ENCODE results near the gene ARHGEF11.

The ARHGEF11 gene

DNA sequence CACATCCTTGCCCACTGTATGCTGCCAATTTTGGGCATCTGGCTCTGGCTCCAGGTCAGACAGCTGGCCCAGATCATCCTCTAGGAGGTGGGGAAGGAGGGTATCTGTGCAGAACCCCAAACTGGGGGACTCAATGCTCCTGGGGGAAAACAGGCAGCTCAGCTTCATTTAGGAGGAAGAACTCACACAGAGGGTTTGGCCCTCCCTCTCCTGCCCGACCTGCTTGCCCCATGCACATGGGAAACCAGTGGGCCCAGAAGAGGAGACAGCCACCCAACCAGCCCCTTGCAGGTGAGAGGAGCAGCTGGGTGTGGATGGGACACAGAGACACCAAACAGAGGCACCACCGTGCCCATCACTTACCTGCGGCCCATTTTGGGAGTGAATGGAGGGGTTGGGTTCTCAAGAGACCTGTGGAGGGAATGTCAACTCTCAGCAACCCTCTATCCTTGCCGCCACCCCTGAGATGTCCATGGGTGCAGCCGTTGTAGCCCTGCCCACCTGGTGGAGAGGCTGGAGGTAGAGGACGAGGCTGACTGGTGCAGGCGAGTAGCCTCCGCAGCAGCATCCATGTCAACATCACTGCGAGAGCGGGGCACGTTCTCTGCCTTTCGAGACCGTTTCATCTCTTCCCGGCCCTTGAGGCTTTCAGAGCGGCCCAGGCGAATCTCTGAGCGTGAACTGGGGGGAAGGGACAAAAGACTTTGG is 97.6 kb downstream of the ARHGEF11 start:
- no peak for DNase-seq

GRCh38 chr1:156947127-156947526 is 98.4 kb downstream of the ARHGEF11 start:
- no peak for DNase-seq

DNA sequence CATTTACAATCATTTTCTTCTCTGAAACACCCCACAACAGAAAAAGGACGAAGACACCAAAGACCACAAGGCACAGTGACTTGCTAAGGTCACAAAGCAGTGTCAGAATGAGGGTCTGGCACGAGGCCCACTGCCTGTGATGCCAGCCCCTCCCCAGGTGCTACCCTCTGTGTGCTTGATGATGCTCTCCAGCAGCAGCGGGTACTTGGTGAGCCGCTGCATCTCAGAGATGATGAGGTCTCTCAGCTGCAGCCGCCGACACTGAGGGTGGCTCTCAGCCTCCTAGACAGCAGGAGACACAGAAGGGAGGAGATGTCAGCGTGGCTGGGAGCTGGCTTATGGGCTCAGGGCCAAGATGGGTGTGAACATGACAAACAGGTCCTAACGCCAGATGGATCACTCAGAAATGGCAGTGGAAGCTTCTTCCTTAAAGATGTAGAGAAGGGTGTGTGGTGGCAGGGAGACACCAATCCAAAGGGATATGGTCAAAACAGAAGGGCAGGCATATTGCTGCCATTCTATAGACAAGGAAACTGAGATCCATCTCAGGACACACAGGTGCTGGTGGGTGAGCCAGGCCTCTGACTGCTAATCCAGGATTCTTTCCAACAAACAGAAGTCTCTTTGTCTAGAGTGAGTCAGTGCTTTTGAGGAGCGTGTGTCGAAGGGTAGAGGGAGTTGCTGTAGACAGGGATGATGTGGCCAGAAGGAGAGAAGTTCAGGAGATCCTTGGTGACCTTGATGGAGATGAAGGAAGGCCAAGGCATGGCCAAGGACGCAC is 99.5 kb downstream of the ARHGEF11 start:
- DNase-seq, result no peak

DNA sequence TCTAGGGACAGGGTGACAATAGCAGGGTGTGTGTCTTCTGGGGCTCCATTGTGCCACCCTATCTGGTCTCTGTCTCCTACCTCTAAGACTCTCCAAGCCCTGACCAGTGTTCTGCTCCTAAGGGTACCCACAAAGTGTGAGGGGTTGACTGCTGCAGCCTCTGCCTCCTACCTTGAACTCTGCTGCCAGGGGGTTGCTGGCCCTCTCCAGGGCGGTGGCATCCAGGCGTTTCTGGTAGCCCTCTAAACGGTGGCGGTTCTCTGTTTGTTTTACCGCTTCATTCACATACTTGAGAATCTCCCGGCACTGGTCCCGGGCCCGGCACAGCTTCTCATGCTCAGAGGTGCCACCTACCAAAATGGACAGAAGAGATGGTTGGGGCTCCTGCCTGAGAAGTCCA is 100.7 kb downstream of the ARHGEF11 start:
- no peak for DNase-seq

DNA sequence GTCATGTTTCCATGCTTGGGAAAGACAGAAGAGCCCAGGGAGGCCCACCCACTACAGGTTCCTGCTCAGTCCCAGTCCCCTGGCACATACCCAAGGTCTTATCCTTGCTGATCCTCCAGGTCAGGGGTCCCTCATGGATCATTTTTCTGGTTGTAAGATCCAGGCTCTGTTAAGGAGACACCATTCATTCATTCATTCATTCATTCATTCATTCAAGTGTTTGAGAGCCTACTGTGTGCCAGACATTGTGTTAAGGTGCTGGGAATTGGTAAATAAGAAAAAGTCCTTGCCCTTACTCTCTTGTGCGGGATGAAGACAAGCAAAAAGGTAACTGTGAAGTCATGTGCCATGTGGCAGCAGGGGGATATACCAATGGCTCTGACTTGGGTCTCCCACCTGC is 101.3 kb downstream of the ARHGEF11 start:
- no peak for DNase-seq

DNA sequence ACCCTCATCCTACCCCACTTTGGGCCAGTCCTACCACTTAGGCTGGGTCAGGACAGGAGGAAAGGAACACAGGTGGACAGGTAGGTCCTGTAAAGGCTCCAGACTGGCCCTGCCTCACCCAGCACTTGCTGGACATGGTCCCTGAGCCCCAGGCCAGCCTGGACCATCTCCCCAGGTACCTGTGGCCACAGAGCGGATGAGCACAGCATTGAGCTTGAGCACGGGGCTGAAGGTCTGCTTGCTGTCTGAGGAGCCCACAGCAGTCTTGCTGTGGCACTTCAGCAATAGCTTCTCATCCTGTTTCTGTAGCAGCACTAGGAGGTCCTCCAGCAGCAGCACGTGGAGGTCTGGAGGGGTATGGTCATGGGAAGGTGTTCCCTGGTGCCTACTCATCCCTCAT is 101.8 kb downstream of the ARHGEF11 start:
- no peak for DNase-seq

GRCh38 chr1:156942576-156942975 is 103.0 kb downstream of the ARHGEF11 start:
- no peak for DNase-seq

DNA sequence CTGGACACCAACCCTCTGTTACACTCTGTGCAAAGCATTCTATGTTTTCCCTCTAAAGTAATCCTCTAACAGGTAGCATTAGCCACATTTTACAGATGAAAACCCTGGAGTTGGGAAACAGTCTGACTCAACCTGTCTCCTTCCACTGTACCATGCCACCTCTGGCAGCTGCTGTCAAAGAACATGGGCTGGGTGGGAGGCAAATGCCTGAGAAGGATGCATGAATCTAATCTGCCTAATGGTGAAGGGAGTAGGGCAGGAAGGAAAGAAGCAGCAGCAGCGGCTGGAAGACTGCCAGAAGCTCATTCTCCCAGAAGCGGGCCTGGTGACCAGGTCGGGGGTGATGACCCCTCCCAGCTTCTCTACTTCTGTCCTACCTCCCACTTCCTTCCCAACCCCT is 103.4 kb downstream of the ARHGEF11 start:
- DNase-seq, result no peak

- DNase-seq, result no peak
These were observed 103.9 kb downstream of the ARHGEF11 start for GRCh38 chr1:156941675-156942074.

- DNase-seq, result no peak
These were observed 105.7 kb downstream of the ARHGEF11 start for GRCh38 chr1:156939786-156940334.

- DNase-seq, result no peak
These were observed 106.7 kb downstream of the ARHGEF11 start for GRCh38 chr1:156938813-156939212.

- no peak for DNase-seq
These were observed 107.7 kb downstream of the ARHGEF11 start for GRCh38 chr1:156937883-156938282.

GRCh38 chr1:156936721-156937220 is 108.8 kb downstream of the ARHGEF11 start:
- no peak for DNase-seq

- DNase-seq, result no peak
These were observed 109.4 kb downstream of the ARHGEF11 start for GRCh38 chr1:156936191-156936590.

DNA sequence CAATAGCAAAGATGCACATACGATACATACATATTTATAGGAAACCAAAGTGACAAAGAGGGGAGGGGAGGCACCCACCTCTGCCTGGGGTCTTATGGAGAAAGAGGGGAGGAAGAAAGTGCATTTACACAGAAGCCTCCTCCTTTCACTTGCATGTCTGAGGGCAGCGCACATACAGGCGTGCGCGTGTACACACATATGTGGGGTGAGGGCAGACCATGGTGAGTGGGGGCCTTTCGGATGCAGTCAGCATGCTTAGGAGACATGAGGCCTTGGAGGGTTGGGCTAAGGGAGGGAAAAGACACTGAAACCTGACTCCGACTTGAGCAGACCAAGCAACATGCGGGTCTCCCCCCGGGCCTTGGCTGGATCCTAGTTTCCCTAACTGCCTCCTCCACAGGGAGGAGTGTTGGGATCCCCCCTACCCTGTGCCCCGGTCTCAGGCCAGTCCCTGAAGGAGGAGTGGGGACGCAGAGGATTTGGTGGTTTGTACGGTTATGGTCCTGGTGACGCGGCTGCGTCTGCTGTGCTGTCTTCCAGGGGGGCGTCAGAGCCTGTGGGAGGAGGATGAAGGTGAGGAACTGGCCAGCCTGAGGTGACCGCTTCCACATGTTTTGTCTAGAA is 109.9 kb downstream of the ARHGEF11 start:
- no peak for DNase-seq

GRCh38 chr1:156933136-156933535 is 112.4 kb downstream of the ARHGEF11 start:
- DNase-seq, result no peak

GRCh38 chr1:156931974-156932710 is 113.4 kb downstream of the ARHGEF11 start:
- no peak for DNase-seq

- DNase-seq, result no peak
These were observed 114.2 kb downstream of the ARHGEF11 start for GRCh38 chr1:156931211-156931952.

GRCh38 chr1:156930483-156930882 is 115.1 kb downstream of the ARHGEF11 start:
- DNase-seq, result no peak

GRCh38 chr1:156929596-156930238 is 115.8 kb downstream of the ARHGEF11 start:
- no peak for DNase-seq

- no peak for DNase-seq
These were observed 117.4 kb downstream of the ARHGEF11 start for GRCh38 chr1:156928043-156928602.
